ENCODE results near the gene SKI.

The SKI gene

GRCh38 chr1:2229911-2230731 is 2.0 kb downstream of the SKI start:
- DNase-seq (ENCODE audit: low spot score) = no peak

- DNase-seq (ENCODE audit: low spot score) = peak; percentile 75
Measured at GRCh38 chr1:2230781-2231531, 2.8 kb downstream of the SKI start.

- peak; percentile 75 for DNase-seq (ENCODE audit: low spot score)
Measured at GRCh38 chr1:2231532-2232254, 3.6 kb downstream of the SKI start.

GRCh38 chr1:2232255-2232915 is 4.3 kb downstream of the SKI start:
- DNase-seq (ENCODE audit: low spot score) = no peak

DNA sequence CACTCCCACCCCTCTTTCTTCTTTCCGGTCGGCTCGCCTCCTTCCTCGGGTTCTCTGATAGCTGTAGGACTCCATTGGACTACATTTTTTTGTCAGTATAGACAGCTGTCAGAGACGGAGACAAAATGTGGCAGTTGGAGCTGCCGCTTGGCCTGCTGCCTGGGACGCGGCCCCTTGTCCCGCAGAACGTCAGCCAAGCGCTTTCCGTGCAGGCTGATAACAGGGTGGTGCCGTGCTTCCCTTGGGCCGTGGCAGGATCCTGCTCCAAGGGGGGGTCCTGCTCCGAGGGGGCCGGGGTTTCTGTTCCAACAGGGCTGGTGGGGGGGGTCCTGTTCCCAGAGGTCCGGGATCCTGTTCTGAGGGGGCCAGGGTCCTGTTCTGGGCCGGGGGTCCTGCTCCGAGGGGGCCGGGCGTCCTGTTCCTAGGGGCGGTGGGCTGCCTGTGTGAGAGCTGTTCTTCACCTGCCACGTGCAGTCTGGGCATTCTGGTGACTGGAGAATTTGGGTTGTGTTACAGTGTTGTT is 4.9 kb downstream of the SKI start:
- no peak for DNase-seq (ENCODE audit: low spot score)

- no peak for DNase-seq (ENCODE audit: low spot score)
Measured at GRCh38 chr1:2233468-2233867, 5.3 kb downstream of the SKI start.

DNA sequence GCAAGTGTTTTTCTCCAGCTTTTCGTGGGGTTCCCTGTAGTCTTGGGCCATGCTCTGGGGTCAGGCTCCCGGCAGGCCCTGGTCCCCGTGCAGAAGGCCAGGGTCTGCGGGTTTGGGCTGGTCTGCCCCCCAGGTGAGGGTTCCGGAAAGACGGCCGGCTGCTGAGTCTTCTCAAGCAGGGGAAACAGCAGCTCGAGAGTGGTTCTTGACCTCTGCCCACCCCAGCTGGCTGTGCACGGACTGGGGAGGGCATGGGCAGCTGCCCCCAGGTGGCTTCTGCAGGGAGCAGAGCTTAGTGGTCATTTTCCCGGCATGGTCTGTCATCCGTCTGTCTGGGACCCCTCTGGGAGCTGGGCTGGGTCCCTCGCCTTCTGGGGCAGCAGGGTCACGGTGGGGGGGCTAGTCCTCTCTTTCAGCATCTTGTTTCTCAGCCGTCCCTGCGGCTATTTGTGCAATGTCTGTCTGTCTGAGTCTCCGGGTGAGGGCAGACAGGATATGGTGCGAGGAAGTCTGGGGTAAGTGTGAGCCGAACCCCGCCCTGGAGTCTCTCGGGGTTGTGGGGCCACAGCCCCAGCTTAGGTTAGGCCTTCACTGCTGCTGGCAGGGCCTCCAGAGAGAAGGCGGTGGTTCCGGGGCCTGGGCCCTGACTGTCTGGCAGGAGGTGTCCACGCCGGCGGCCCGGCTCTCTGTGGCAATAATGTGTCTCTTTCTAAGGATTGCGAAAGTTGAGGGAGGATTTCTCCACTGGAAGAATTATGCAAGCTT is 6.1 kb downstream of the SKI start:
- peak; percentile 82 for DNase-seq (ENCODE audit: low spot score)

GRCh38 chr1:2234762-2235113 is 6.6 kb downstream of the SKI start:
- no peak for DNase-seq (ENCODE audit: low spot score)

DNA sequence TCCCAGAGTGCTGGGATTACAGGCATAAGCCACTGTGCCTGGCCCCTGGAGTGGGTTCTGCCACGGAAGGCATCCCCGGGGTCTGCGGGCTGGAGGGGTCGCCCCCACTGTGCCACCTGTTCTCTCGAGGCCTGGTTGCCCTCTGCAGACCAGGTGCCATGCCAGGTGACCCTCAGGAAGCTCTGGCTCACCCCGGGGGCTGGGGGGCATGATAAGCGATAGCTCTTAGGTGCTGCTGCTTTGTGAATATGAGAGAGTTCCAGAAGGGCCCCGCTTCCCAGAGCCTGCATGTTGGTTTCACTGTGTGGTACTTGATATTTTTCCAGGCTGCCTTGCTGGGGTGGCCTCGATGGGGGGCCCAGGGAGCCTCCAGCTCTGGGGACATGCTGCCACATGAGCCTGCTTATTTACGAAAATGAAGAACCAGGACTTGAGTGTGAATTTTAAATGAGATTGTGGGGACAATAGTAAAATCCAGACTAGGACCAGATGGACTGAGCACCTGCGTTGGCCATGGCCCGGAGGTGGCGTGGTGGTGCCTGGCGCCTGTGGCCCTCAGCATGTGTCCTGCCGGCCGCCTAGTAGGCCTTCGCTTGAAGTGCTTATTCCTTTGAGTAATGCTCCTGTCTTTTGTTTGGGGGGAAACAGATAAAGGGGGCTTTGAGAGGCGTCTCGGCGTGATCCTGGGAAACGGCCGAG is 7.3 kb downstream of the SKI start:
- DNase-seq (ENCODE audit: low spot score) = no peak

GRCh38 chr1:2236695-2237677 is 8.9 kb downstream of the SKI start:
- DNase-seq (ENCODE audit: low spot score) = no peak

GRCh38 chr1:2237773-2238172 is 9.7 kb downstream of the SKI start:
- peak; percentile 36 for DNase-seq (ENCODE audit: low spot score)

DNA sequence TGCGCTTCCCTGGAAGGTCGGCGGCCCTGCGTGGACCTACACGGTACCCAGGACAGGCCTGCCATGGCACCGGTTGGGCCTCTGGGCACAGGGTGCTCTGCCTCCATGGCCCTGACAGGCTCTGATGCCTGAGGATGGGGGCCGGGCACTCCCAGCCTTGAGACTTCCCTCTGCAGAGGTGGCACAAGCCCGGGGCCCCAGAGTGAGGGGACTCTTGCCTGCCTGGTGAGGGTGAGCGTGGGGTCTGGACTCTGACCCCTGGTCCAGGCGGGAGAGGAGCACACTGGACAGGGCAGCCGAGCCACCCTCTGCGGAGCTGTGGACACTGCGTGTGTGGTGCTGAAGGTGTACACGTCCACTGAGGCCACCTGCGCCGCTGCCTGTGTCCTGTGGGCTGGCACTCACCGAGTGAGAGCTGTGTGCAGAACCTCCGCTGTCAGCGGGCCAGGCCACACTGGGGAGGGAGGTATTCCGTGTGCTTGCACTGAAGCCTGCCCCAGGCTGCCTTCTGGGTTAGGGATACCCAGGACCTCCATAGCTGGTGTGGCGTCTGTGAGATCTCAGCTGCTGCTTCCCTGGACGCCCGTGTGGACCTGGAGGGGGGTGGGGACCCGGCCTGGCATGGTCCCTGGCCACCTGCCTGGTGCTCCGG is 10.4 kb downstream of the SKI start:
- DNase-seq (ENCODE audit: low spot score) = no peak

DNA sequence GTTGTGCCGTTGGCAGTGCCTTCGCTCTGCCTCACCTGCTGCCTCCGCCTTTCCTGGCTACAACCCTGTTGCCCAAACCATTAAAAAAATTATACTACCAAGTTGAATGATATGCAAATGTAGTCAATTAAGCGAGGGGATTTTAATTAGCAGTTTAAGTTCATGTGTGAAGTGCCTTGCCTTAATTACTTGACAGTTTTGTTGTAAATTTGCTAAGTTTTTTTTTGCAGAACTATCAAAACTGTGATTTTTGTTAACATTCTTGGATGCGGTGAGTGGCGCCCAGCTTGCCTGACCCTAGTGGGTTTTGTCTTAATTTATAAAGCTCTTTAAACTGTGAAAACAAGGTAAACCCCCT is 10.9 kb downstream of the SKI start:
- no peak for DNase-seq (ENCODE audit: low spot score)

DNA sequence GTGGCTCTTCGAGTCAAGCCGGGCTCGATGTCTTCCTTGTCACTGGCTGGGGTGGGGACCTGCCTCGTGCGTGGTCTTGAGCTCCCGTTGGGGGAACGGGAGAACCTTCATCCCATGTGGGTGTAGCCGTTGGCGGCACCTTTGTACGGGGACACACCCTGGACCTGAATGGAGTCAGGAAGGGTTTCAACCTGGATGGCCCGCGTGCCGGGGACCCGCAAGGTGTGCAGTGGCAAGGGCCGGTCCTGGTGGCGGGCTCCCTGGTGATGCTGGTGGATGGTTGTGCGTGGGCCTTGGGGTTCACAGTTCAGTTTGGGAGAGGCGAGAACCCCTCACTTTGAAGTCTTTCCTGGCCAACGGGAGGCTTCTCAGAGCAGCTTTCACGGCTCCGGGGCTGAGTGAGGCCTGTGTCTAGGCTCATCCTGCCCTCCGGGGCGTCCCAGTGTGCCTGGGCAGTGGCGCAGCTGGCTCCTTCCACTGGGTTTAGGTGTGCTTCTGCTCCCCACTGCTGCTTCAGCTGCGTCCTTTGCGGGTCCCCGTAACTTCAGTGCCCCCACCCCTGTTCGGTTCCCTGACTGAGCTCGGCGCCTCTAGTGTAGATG is 11.4 kb downstream of the SKI start:
- no peak for DNase-seq (ENCODE audit: low spot score)

- DNase-seq (ENCODE audit: low spot score) = peak; percentile 63
Measured at GRCh38 chr1:2240270-2241156, 12.4 kb downstream of the SKI start.

GRCh38 chr1:2241820-2242219 is 13.7 kb downstream of the SKI start:
- DNase-seq (ENCODE audit: low spot score) = no peak

Measured in pons (tissue), 1 donor.